ENCODE data around the gene SOX13.

- TF ChIP-seq, protein P1, sequence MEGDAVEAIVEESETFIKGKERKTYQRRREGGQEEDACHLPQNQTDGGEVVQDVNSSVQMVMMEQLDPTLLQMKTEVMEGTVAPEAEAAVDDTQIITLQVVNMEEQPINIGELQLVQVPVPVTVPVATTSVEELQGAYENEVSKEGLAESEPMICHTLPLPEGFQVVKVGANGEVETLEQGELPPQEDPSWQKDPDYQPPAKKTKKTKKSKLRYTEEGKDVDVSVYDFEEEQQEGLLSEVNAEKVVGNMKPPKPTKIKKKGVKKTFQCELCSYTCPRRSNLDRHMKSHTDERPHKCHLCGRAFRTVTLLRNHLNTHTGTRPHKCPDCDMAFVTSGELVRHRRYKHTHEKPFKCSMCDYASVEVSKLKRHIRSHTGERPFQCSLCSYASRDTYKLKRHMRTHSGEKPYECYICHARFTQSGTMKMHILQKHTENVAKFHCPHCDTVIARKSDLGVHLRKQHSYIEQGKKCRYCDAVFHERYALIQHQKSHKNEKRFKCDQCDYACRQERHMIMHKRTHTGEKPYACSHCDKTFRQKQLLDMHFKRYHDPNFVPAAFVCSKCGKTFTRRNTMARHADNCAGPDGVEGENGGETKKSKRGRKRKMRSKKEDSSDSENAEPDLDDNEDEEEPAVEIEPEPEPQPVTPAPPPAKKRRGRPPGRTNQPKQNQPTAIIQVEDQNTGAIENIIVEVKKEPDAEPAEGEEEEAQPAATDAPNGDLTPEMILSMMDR (IDR thresholded peaks at IDR 0.05) = no peak
- no peak for TF ChIP-seq ZFX (IDR thresholded peaks at IDR 0.05; ENCODE audit: borderline replicate concordance)
Measured at GRCh38 chr1:204115116-204115515, 42.2 kb downstream of the SOX13 start.
